GM12892 (cell line): ENCODE results near the gene SV2B.
A peak's percentile ranks its signal among the peaks of the same experiment; 100 is the strongest.

ENCODE experiments used
- DNase-seq: peaks from one replicate; pipeline ENCODE4 v3.0.0; 2011; ENCODE audit not compliant: insufficient read length
- FAIRE-seq: peaks from 2 replicates; lab custom pipeline; 2011; peaks lifted over from hg19 to GRCh38; lab: Jason Lieb, UNC
- POLR2A ChIP-seq: IDR thresholded peaks from 2 replicates; pipeline ENCODE4 v1.6.1; 2011; ENCODE audit warnings: low read depth, low read length, control low read depth
- POLR2AphosphoS5 ChIP-seq: IDR thresholded peaks from 2 replicates; pipeline ENCODE4 v1.6.1; 2011; ENCODE audit warnings: low read depth, low read length, control low read depth
- TAF1 ChIP-seq: IDR thresholded peaks from 2 replicates; pipeline ENCODE4 v1.6.1; 2011; ENCODE audit warnings: low read depth, mild to moderate bottlenecking, control low read depth, low read length, borderline replicate concordance

SV2B gene

GRCh38 chr15:91203619-91204203 lies 103.7 kb downstream of the SV2B start:
- FAIRE-seq (no peak), DNase-seq (no peak)
- TF ChIP-seq POLR2A: no peak
- no peak for TF ChIP-seq TAF1
- TF ChIP-seq POLR2AphosphoS5: no peak

- TF ChIP-seq TAF1: no peak
- no peak for TF ChIP-seq POLR2AphosphoS5
- TF ChIP-seq POLR2A: no peak
- FAIRE-seq: no peak
- DNase-seq: no peak
Measured at GRCh38 chr15:91208371-91208770, 108.3 kb downstream of the SV2B start.

GRCh38 chr15:91209318-91209717 lies 109.3 kb downstream of the SV2B start:
- no peak for DNase-seq
- no peak for FAIRE-seq
- TF ChIP-seq POLR2AphosphoS5: no peak

DNA sequence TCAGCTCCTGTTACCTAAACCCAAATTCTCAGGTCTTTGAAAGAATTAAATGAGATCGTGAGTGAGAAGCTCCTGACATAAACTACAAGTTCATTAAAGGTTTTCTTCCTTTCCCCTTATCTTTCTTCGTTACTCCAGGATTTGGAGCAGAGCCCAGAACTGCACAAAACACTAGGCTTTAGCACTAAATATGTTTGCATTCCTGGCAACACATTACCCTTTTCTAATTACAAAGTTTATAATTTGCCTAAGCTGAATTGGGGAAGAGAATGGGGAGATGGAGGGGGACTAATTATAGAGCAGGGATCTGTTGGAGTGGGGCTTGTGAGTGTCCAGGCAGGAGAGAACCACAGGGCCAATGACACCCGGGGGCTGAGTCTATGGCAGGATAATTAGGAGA lies 109.7 kb downstream of the SV2B start:
- TF ChIP-seq POLR2A (no peak), POLR2AphosphoS5 (no peak), TAF1 (no peak)
- no peak for DNase-seq
- FAIRE-seq: no peak

GRCh38 chr15:91214675-91215590 lies 114.9 kb downstream of the SV2B start:
- DNase-seq (no peak), FAIRE-seq (no peak)
- TF ChIP-seq POLR2A: no peak
- no peak for TF ChIP-seq TAF1
- no peak for TF ChIP-seq POLR2AphosphoS5

DNA sequence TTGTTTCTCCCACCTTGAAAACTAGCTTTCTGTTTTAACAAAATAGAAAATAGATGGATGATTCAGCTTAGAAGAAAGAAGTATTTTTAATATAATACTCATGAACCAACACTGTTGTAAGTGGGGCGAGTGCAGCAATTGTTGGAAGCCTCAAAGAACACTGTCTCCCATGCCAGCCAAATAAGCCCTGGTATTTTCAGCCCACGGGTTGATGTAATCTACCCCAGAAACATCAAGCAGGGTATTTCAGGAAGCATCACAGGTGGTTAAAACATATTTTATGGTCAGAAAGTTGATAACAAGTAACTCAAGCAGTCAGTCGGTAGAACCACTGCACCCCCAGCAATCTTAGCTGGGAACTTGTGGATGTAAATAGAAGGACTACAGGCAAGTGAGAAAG lies 115.9 kb downstream of the SV2B start:
- no peak for DNase-seq
- FAIRE-seq: no peak
- TF ChIP-seq POLR2AphosphoS5: no peak
- TF ChIP-seq TAF1: no peak
- TF ChIP-seq POLR2A: no peak

DNA sequence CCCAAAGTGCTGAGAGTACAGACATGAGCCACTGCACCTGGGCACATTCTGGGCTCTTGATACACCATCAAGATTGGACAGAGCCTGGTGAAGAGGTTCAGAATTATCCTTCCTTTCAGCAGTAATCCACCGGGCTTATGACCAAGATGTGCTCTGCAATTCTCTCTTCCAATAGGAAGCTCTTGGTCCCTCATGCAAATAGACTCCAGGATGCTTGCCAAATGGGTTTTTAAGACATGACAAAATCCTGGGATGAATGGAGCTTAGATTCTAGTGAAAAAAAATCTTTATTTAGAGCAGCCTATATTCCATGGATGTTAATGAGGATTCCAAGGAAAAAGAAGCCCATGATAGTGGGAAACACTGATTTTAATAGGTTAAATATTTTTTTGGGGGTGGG lies 119.1 kb downstream of the SV2B start:
- FAIRE-seq (no peak), DNase-seq (no peak)
- TF ChIP-seq TAF1 (no peak), POLR2A (no peak), POLR2AphosphoS5 (no peak)

- FAIRE-seq (no peak), DNase-seq (no peak)
- TF ChIP-seq TAF1 (no peak), POLR2A (no peak), POLR2AphosphoS5 (no peak)
Measured at GRCh38 chr15:91222052-91222451, 122.0 kb downstream of the SV2B start.

GRCh38 chr15:91223863-91224262 lies 123.8 kb downstream of the SV2B start:
- no peak for FAIRE-seq

GRCh38 chr15:91224755-91225380 lies 124.8 kb downstream of the SV2B start:
- FAIRE-seq: peak; percentile 86
- no peak for TF ChIP-seq TAF1
- TF ChIP-seq POLR2A: no peak
- TF ChIP-seq POLR2AphosphoS5: no peak
- DNase-seq: peak; percentile 17

More at GRCh38 chr15:91223863-91224262, 123.8 kb downstream of the SV2B start:
- TF ChIP-seq POLR2A: no peak
- no peak for TF ChIP-seq POLR2AphosphoS5
- TF ChIP-seq TAF1: no peak
- no peak for DNase-seq

GRCh38 chr15:91225741-91226140 lies 125.7 kb downstream of the SV2B start:
- FAIRE-seq: no peak
- no peak for DNase-seq
- TF ChIP-seq POLR2AphosphoS5: no peak
- no peak for TF ChIP-seq TAF1
- TF ChIP-seq POLR2A: no peak
